Right cardiac atrium (tissue), 5 donors: ENCODE data around the gene ARHGAP15. TPM values are rescaled to one million over a fixed set of nuclear protein-coding genes. Genes with fewer than 3 reads are reported as not detected.

Experiments
- ATAC-seq, 2 donors: fragments of 200-7000 bp; cut with Tn5 transposase; one replicate each; pipeline versions ENCODE4 v1.8.0 to v1.9.1; 2020; ENCODE audit warnings: moderate library complexity in 2 of 2, mild to moderate bottlenecking in 1 of 2
- DNase-seq, 3 donors: peaks; one replicate each; pipeline ENCODE4 v3.0.0-alpha.2; 2020
- H3K27ac ChIP-seq: one replicate; pipeline ENCODE4 v1.5.1; 2013; ENCODE audit warnings: mild to moderate bottlenecking, low read length, control low read depth, moderate library complexity
- H3K27me3 ChIP-seq: one replicate; pipeline ENCODE4 v1.6.1; 2013; ENCODE audit not compliant: control insufficient read depth, insufficient read depth
- H3K4me1 ChIP-seq: one replicate; pipeline ENCODE4 v1.6.1; 2013; ENCODE audit warnings: low read length; ENCODE audit not compliant: control insufficient read depth, insufficient read depth
- H3K4me3 ChIP-seq: one replicate; pipeline ENCODE4 v1.5.1; 2013; ENCODE audit warnings: low read length, control low read depth
- H3K9me3 ChIP-seq: one replicate; pipeline ENCODE4 v1.6.1; 2013; ENCODE audit warnings: low read length; ENCODE audit not compliant: control insufficient read depth
- WGBS: extraction: QIAGEN DNeasy Blood & Tissue Kit; methylation state at CpG from one replicate; pipeline ENCODE4 v1.1.7; 2013; 5-methylcytosine and 5-hydroxymethylcytosine counted together
- intact Hi-C, 4 donors: fragments of 100-400 bp; cut with DNase I; formaldehyde crosslinking; loops; one replicate each; pipeline versions ENCODE4 v1.11.0 to v1.14.0; 2022 to 2023
- polyA plus RNA-seq: library from polyadenylated mRNA; stranded (reverse); fragments of 200-250 nt; gene quantifications from one replicate; pipeline ENCODE4 v1.2.3, GENCODE V29; 2013
- total RNA-seq, 4 donors: library from RNA; stranded (reverse); fragmentation: NEBNext Ultra II Directional; extraction: Animal tissue kit (Norgen Biotek cat#: 25700); gene quantifications; one replicate each; pipeline ENCODE4 v1.2.1, GENCODE V29; 2021
- donor health status: healthy with polysubstance abuse.
- donor health status: DM: no; HTN: yes; CAD: no.
- donor health status: DM: no; HTN: no; CAD: no.
- donor health status: DM: no; HTN: yes; CAD: no; lungs with severe emphysema.
- donor health status: DM: yes; HTN: yes; CAD: no.

Gene ARHGAP15
- total and polyA plus RNA-seq, 5 donors = 4.5 to 8.4 (median 6.5) TPM

DNA sequence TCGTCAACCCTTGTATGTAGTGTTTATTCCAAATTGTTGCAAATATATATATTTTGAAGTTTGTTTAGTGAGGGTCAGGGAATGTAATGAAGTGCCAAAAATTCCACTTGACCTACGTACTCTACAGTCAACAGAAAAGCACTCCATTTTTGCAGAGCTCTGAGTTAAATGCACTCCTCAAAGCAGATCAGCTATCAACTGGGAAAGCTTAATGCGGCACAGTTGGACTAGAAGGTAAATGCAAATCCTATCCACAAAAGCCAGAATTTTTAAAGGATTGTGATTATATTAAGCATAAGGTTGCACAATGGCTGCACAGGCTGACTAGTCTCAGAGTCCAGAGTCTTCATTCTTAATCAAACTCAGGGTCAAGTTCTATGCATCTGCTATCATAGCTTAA lies 577.1 kb downstream of the ARHGAP15 start:
- peaks cover 2% of the 10 kb centered on the region for H3K4me1 ChIP-seq
- no peak for ATAC-seq
- no peak overlapping the region for H3K27ac ChIP-seq
- intact Hi-C loops = no loop called here
- WGBS = 80% methylated on average over 3 of the region's 3 CpGs
- no peak overlapping the region for H3K4me3 ChIP-seq
- no peak for DNase-seq
- no peaks in the 10 kb centered on the region for H3K27me3 ChIP-seq
- no peaks in the 10 kb centered on the region for H3K9me3 ChIP-seq

DNA sequence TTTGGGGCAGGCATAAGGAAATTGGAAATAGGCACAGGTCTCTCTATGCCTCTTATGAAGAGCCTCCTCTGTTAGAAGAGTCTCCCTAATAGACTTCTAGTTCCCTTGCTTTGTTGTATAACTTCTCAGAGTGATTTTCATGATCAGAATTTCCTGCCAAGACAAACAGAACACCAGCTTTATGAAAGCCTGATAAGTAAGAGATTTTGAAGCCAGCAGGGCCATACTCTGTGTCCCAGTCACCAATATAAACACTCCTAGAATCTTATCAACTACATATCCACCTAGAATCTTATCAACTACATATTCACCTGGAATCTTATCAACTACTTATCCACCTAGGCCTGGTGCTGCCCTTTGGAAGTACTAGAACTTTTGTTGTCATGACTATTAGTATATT lies 579.5 kb downstream of the ARHGAP15 start:
- Histone ChIP-seq H3K4me3 (no peak overlapping the region), H3K27me3 (no peaks in the 10 kb centered on the region), H3K27ac (no peak overlapping the region), H3K4me1 (peaks cover 2% of the 10 kb centered on the region), H3K9me3 (no peaks in the 10 kb centered on the region)
- intact Hi-C loops = no loop called here
- ATAC-seq (no peak), DNase-seq (no peak)

DNA sequence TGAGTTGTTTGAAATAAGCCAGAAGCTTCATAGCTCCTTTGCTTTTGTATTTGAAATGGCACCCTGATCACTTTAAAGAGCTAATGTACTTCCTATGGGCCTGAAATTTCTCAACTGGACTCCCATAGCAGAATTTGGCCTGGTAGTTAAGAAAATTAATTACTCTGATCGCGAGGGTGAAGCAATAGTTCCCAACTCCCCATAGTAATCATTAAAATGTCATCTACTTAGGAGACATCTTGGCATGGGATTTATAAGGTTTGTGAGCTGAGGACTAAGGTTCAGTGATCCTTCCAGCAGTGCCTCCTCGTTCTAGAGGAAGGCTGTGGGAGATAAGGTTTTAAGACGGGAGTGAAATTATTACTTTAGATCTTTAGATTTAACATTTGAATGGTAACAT lies 581.0 kb downstream of the ARHGAP15 start:
- no peaks in the 10 kb centered on the region for H3K27me3 ChIP-seq
- ATAC-seq (no peak), DNase-seq (no peak)
- peaks cover 2% of the 10 kb centered on the region for H3K4me1 ChIP-seq
- H3K27ac ChIP-seq = no peak overlapping the region
- 86% methylated on average over 4 of the region's 4 CpGs for WGBS
- no peak overlapping the region for H3K4me3 ChIP-seq
- intact Hi-C loops = no loop called here
- no peaks in the 10 kb centered on the region for H3K9me3 ChIP-seq

DNA sequence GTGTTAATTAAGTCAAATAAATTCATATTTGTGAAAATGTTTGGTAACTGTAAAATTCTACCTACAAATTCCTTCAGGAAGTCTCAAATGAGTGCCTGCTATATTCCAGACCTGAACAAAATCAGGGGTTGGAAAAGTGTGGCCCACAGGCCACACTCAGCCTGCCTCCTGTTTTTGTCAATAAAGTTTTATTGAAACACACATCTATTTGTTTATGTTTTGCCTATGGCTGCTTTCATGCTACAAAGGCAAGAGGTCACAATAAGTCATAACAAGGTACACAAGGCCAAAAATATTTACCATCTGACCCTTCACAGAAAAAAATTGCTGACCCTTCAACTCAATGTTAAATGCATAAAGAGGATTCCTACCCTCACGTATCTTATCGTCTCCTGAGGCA lies 581.7 kb downstream of the ARHGAP15 start:
- 93% methylated on average over 2 of the region's 2 CpGs for WGBS
- DNase-seq (no peak), ATAC-seq (no peak)
- Histone ChIP-seq H3K9me3 (no peaks in the 10 kb centered on the region), H3K4me3 (no peak overlapping the region), H3K4me1 (peaks cover 2% of the 10 kb centered on the region), H3K27me3 (no peaks in the 10 kb centered on the region), H3K27ac (no peak overlapping the region)
- intact Hi-C loops = no loop called here

DNA sequence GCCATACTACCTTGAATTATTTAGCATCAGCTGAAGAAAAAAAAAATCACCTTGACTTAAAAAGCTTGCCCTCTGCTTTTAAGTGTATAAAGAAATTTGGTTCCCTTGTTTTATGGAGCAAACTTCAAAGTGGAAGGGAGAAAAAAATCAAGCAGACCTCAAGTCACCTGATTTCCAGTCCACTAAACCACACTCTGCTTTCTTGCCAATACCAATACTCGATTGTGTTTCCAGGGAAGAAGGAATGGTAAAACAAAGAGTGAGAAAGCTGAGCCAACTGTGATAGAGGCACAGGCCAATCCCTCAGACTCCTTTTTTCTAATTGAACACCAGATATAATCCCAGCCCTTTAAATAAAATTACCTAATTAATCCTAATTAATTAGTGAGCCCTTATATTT lies 587.3 kb downstream of the ARHGAP15 start:
- Histone ChIP-seq H3K4me1 (no peaks in the 10 kb centered on the region), H3K27me3 (no peaks in the 10 kb centered on the region), H3K9me3 (no peaks in the 10 kb centered on the region), H3K27ac (no peak overlapping the region), H3K4me3 (no peak overlapping the region)
- no peak for ATAC-seq
- DNase-seq = no peak
- 36% methylated on average over 1 of the region's 1 CpG for WGBS
- intact Hi-C loops = no loop called here

DNA sequence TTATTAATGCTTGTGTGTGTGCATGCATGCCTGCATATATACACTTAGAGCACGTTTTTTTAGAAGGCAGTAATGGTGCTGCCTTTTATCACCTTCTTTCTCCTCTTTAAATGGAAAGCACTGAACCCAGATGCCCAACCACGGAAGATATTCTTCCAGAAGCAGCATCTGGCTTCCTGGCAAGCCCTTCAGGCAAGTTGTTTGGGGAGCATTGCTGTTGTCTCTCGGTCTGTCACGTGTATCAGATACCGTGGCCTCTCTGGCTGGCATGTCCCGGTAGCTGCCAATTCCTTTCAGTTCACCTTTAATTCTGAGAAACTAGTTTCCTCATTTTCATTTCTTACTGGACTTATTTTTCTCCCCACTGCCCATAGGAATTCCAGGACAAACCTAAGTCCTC lies 587.8 kb downstream of the ARHGAP15 start:
- Histone ChIP-seq H3K27me3 (no peaks in the 10 kb centered on the region), H3K4me1 (no peaks in the 10 kb centered on the region), H3K4me3 (peak overlapping the region; percentile 31), H3K27ac (no peak overlapping the region), H3K9me3 (no peaks in the 10 kb centered on the region)
- ATAC-seq = peak in 1 of 2 donors; percentile 40
- WGBS = 17% methylated on average over 6 of the region's 6 CpGs
- peak; percentile 18 to 53 (median 33) for DNase-seq
- intact Hi-C loops = no loop called here

DNA sequence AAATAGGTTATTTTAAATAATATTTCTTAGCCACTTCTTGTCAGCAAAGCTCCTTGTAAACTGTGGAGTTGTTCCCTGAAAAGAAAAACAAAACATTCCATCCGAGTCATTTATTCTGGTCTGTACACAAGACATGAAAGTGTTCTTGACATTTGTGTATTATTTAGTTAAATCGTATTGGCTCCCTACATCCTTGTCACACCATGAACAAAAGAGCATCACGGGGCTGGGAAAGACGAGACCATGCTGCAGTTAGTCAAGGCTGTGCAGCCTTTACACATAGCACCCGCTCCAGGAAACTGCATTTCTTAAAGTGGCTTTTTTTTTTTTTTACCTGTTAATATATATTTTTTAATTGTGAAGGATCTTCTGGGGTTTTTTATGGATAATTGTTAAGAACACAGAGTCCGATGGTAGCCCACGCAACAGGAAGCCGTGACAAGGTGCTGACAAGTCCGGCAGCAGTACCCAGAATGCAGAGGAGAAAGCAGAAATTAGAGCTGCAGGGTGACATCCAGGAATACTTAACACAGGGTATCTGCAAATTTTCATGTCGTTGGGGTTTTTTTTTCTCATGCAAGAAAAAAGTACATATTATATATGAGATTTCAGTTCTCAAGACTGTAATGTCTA lies 588.4 kb downstream of the ARHGAP15 start:
- DNase-seq (peak in 1 of 3 donors; percentile 39), ATAC-seq (peak in 1 of 2 donors; percentile 51)
- Histone ChIP-seq H3K27me3 (no peaks in the 10 kb centered on the region), H3K27ac (no peak overlapping the region), H3K4me1 (no peaks in the 10 kb centered on the region), H3K9me3 (no peaks in the 10 kb centered on the region), H3K4me3 (peak overlapping the region; percentile 31)
- intact Hi-C loops = no loop called here
- 33% methylated on average over 10 of the region's 10 CpGs for WGBS

DNA sequence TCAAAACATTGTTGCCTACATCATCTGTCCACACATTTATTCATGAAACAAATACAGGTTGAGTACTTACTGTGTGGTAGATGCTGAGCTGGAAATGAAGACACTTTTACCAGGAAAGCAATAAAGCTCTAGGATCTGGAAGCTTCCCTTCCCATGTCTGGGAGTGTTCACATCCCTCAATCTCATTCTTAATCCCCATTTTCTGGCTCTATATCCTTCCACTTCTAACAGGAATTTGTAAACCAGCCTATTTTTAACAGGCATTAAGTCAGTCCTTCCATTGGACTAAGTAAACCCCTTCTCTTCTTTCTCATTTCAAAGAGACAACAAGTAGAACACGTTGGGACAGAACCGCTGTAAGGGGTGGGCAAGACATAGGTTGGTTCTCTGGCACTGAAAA lies 589.5 kb downstream of the ARHGAP15 start:
- DNase-seq (no peak), ATAC-seq (no peak)
- WGBS = 87% methylated on average over 2 of the region's 2 CpGs
- intact Hi-C loops = no loop called here
- Histone ChIP-seq H3K27me3 (no peaks in the 10 kb centered on the region), H3K4me1 (no peaks in the 10 kb centered on the region), H3K4me3 (no peak overlapping the region), H3K27ac (no peak overlapping the region), H3K9me3 (no peaks in the 10 kb centered on the region)

DNA sequence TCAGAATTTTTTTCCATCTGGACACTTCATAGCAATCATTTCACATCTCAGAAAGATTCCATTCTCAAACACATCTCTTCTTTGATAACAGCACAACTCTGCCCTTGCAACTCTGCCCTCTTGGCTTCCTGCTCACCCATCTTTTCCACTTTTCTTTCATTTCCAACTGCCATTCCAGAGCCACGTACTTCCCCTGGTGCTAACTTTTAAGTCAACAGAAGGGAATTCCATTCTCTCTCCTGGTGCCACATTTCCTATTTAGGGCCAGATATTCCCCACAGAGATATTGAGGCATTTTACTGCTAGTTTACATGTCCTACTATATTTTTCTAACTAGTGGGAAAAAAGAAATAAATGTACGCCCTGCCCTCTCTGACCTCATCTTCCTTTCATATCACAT lies 590.2 kb downstream of the ARHGAP15 start:
- no peaks in the 10 kb centered on the region for H3K4me1 ChIP-seq
- no peaks in the 10 kb centered on the region for H3K27me3 ChIP-seq
- intact Hi-C loops = no loop called here
- 60% methylated on average over 2 of the region's 2 CpGs for WGBS
- DNase-seq (no peak), ATAC-seq (no peak)
- no peak overlapping the region for H3K4me3 ChIP-seq
- H3K9me3 ChIP-seq = no peaks in the 10 kb centered on the region
- no peak overlapping the region for H3K27ac ChIP-seq

DNA sequence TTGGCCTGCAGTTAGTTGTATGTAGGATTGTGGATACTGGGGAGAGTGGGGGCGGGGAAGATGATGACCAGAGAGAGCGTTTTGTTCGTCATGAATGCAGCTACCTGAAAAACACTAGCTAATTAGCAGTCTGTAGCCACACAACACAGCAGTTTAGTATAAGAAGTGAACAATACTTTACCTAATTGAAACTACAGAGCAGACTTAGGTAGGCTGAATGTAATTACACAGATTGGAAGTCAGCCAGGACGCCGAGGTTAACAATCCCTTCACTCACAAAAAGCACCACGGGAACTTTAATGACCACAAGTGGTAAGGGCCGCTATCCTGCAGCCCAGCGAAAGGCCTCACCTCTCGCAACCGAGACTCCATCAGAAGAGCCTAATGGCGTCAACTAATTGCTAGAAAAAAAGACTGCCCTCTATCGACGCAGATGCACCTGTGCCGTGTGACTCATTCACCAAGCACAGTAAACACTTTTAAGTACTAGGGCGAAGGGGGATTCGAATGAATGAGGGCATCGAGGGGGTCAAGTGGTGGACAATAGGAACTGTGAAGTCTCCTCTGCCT lies 591.0 kb downstream of the ARHGAP15 start:
- no peaks in the 10 kb centered on the region for H3K27me3 ChIP-seq
- H3K4me3 ChIP-seq = no peak overlapping the region
- ATAC-seq (no peak), DNase-seq (no peak)
- no peaks in the 10 kb centered on the region for H3K4me1 ChIP-seq
- 86% methylated on average over 17 of the region's 17 CpGs for WGBS
- intact Hi-C loops = no loop called here
- no peak overlapping the region for H3K27ac ChIP-seq
- H3K9me3 ChIP-seq = no peaks in the 10 kb centered on the region

DNA sequence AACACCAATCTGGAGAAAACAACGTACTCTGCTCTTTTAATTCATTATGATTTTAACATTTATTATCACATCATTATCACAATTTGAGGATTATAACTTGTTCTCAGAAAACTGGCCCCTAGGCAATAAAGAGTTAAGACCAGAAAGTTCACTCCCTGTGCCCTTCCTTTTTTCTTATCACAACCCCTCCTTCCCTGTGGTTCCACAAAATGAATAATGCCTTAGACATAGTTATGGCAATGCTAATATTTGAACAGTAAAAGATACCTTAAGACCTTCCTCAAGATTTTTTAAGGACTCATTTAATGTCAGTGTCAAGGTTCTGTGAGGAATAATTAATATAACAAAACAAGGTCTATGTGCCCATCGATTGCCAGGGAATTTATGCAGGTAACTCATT lies 596.2 kb downstream of the ARHGAP15 start:
- ATAC-seq = no peak
- H3K9me3 ChIP-seq = no peaks in the 10 kb centered on the region
- no peak for DNase-seq
- no peaks in the 10 kb centered on the region for H3K27me3 ChIP-seq
- no peak overlapping the region for H3K27ac ChIP-seq
- no peak overlapping the region for H3K4me3 ChIP-seq
- 86% methylated on average over 2 of the region's 2 CpGs for WGBS
- no peaks in the 10 kb centered on the region for H3K4me1 ChIP-seq
- intact Hi-C loops = no loop called here
